HCT116 (cell line): ENCODE data around the gene ZNF750. TPM values are rescaled to one million over a fixed set of nuclear protein-coding genes. Genes with fewer than 3 reads are reported as not detected.

ENCODE experiments used
- ATAC-seq: fragments of 200-7000 bp; cut with Tn5 transposase; 2 replicates; pipeline ENCODE4 v1.9.1; 2020; ENCODE audit warnings: mild to moderate bottlenecking, moderate library complexity
- BruUV-seq: library from RNA; stranded (reverse); fragments of 400-500 nt; replicated peaks from 2 replicates; lab custom pipeline; 2021; lab: Mats Ljungman, UMichigan
- CTCF ChIA-PET: fragments of 300-600 bp; sonication (Branson Sonifier 250); formaldehyde crosslinking; loops from one replicate; lab custom pipeline; 2021; ENCODE audit warnings: antibody characterized with exemption; lab: Charles Lee
- POLR2A ChIA-PET: fragments of 300-600, 350-600 bp; sonication (Branson Sonifier 250); formaldehyde crosslinking; loops from one replicate; lab custom pipeline; 2021; ENCODE audit warnings: antibody characterized with exemption; lab: Charles Lee
- RAD21 ChIA-PET, 2 experiments: fragments of 300-600 bp; sonication (Branson Sonifier 250); formaldehyde crosslinking; loops; one replicate each; lab custom pipeline; 2023; ENCODE audit warnings: low total read pairs in 2 of 2; ENCODE audit not compliant: uncharacterized antibody in 2 of 2, unreplicated experiment in 2 of 2, low non-redundant PET in 1 of 2; lab: Charles Lee
- DNase-seq: peaks from one replicate; pipeline ENCODE4 v3.0.0-alpha.2; 2010; ENCODE audit warnings: low read depth, low spot score
- H2AFZ ChIP-seq: fragments of 200-600 bp; shearing (Covaris generic), sonication (generic); 2 replicates; pipeline ENCODE4 v1.6.1; 2017; ENCODE audit warnings: low read depth, mixed run types, mixed read lengths, antibody characterized with exemption, low read length; ENCODE audit not compliant: poor library complexity, severe bottlenecking
- H3K27ac ChIP-seq: 2 replicates; pipeline ENCODE4 v1.5.1; 2012; ENCODE audit warnings: low read depth, low read length
- H3K27me3 ChIP-seq: fragments of 200-600 bp; sonication (generic); 2 replicates; pipeline ENCODE4 v1.6.1; 2016; ENCODE audit warnings: mixed run types, low read length, mixed read lengths; ENCODE audit not compliant: insufficient read depth
- H3K36me3 ChIP-seq, 2 experiments: fragments of 200-500 bp in 1 of 2; fragments of 200-600 bp in 1 of 2; sonication (Bioruptor generic) in 1 of 2; sonication (generic) in 1 of 2; 2 replicates each; pipeline versions ENCODE4 v1.5.1 to v1.6.1; 2014 to 2016; ENCODE audit warnings: low read length in 2 of 2, inconsistent platforms in 1 of 2, mixed read lengths in 1 of 2, mixed run types in 1 of 2; ENCODE audit not compliant: insufficient read depth in 2 of 2, control insufficient read depth in 1 of 2
- H3K4me1 ChIP-seq, 2 experiments: fragments of 200-600 bp in 1 of 2; sonication (generic) in 1 of 2; 2 replicates each; pipeline versions ENCODE4 v1.5.1 to v1.6.1; 2012 to 2017; ENCODE audit warnings: low read length in 2 of 2, inconsistent platforms in 1 of 2, mild to moderate bottlenecking in 1 of 2, mixed read lengths in 1 of 2, mixed run types in 1 of 2, moderate library complexity in 1 of 2; ENCODE audit not compliant: insufficient read depth in 2 of 2, control insufficient read depth in 1 of 2
- H3K4me2 ChIP-seq: fragments of 200-600 bp; sonication (generic); 2 replicates; pipeline ENCODE4 v1.6.1; 2017; ENCODE audit warnings: mixed run types, low read length, mixed read lengths
- H3K4me3 ChIP-seq, 2 experiments: fragments of 200-600 bp in 1 of 2; sonication (generic) in 1 of 2; replicated peaks in 1 of 2; 2 replicates each; pipeline ENCODE4 v1.5.1; 2011 to 2016; ENCODE audit warnings: low read length in 2 of 2, control low read depth in 1 of 2, low read depth in 1 of 2, mild to moderate bottlenecking in 1 of 2, mixed read lengths in 1 of 2, mixed run types in 1 of 2
- H3K79me2 ChIP-seq: fragments of 200-600 bp; sonication (generic); 2 replicates; pipeline ENCODE4 v1.6.1; 2017; ENCODE audit warnings: mild to moderate bottlenecking, mixed run types, low read length, moderate library complexity, mixed read lengths; ENCODE audit not compliant: insufficient read depth
- H3K9ac ChIP-seq: fragments of 200-600 bp; sonication (generic); 2 replicates; pipeline ENCODE4 v1.6.1; 2016; ENCODE audit warnings: low read length, mixed read lengths
- H3K9me2 ChIP-seq: fragments of 200-600 bp; sonication (generic), shearing (Covaris generic); 2 replicates; pipeline ENCODE4 v1.6.1; 2017; ENCODE audit warnings: mixed run types, mild to moderate bottlenecking, moderate library complexity; ENCODE audit not compliant: insufficient read depth
- H3K9me3 ChIP-seq, 2 experiments: fragments of 200-500 bp in 1 of 2; fragments of 200-600 bp in 1 of 2; sonication (Bioruptor generic) in 1 of 2; sonication (generic) in 1 of 2; 2 replicates each; pipeline ENCODE4 v1.6.1; 2014 to 2017; ENCODE audit warnings: low read length in 2 of 2, mixed read lengths in 2 of 2, inconsistent platforms in 1 of 2, low read depth in 1 of 2, mild to moderate bottlenecking in 1 of 2, mixed run types in 1 of 2, moderate library complexity in 1 of 2; ENCODE audit not compliant: control insufficient read depth in 1 of 2, insufficient read depth in 1 of 2
- H4K20me1 ChIP-seq: fragments of 200-600 bp; sonication (generic), shearing (Covaris generic); 2 replicates; pipeline ENCODE4 v1.6.1; 2017; ENCODE audit warnings: mixed run types, mild to moderate bottlenecking, moderate library complexity; ENCODE audit not compliant: insufficient read depth
- ATF3 ChIP-seq: IDR thresholded peaks from 2 replicates; pipeline ENCODE4 v1.6.1; 2012
- CTCF ChIP-seq, 3 experiments: fragments of 200-600 bp in 1 of 3; sonication (generic) in 1 of 3; IDR thresholded peaks in 2 of 3; conservative IDR thresholded peaks in 1 of 3; 2 replicates each; pipeline ENCODE4 v1.5.1; 2012 to 2017; ENCODE audit warnings: low read depth in 2 of 3, low read length in 2 of 3, antibody characterized with exemption in 1 of 3, borderline replicate concordance in 1 of 3, control low read depth in 1 of 3, mild to moderate bottlenecking in 1 of 3, mixed read lengths in 1 of 3, mixed run types in 1 of 3, moderate library complexity in 1 of 3; ENCODE audit not compliant: insufficient read depth in 1 of 3
- EZH2 ChIP-seq: fragments of 200-600 bp; sonication (generic); IDR thresholded peaks from 2 replicates; pipeline ENCODE4 v1.6.1; 2017; ENCODE audit warnings: antibody characterized with exemption, mixed run types
- EZH2phosphoT487 ChIP-seq: fragments of 200-600 bp; IDR thresholded peaks from 2 replicates; pipeline ENCODE4 v1.6.1; 2018; ENCODE audit warnings: antibody characterized with exemption, borderline replicate concordance
- FOSL1 ChIP-seq: IDR thresholded peaks from 2 replicates; pipeline ENCODE4 v1.6.1; 2012; ENCODE audit warnings: low read depth
- JUND ChIP-seq: IDR thresholded peaks from 2 replicates; pipeline ENCODE4 v1.6.1; 2012
- MAX ChIP-seq: IDR thresholded peaks from 2 replicates; pipeline ENCODE4 v1.6.1; 2012
- POLR2AphosphoS5 ChIP-seq: IDR thresholded peaks from 2 replicates; pipeline ENCODE4 v1.6.1; 2011; ENCODE audit warnings: mild to moderate bottlenecking, low read depth, low read length, moderate library complexity
- REST ChIP-seq: IDR thresholded peaks from 2 replicates; pipeline ENCODE4 v1.6.1; 2012; ENCODE audit warnings: low read depth
- SIN3A ChIP-seq: IDR thresholded peaks from 2 replicates; pipeline ENCODE4 v1.6.1; 2012; ENCODE audit warnings: low read depth
- SP1 ChIP-seq: IDR thresholded peaks from 2 replicates; pipeline ENCODE4 v1.6.1; 2012; ENCODE audit warnings: low read depth
- SRF ChIP-seq: IDR thresholded peaks from 2 replicates; pipeline ENCODE4 v1.6.1; 2012; ENCODE audit warnings: low read depth
- TCF7L2 ChIP-seq: IDR thresholded peaks from 2 replicates; pipeline ENCODE4 v1.7.0; 2011; ENCODE audit warnings: borderline replicate concordance, inconsistent platforms; ENCODE audit not compliant: insufficient read depth, insufficient read length; ENCODE audit errors: extremely low read depth
- ZBTB33 ChIP-seq: IDR thresholded peaks from 2 replicates; pipeline ENCODE4 v1.6.1; 2011; ENCODE audit warnings: mild to moderate bottlenecking, low read length, moderate library complexity; ENCODE audit not compliant: insufficient replicate concordance; ENCODE audit errors: extremely low read depth
- ZFX ChIP-seq: fragments of 450-650 bp; IDR thresholded peaks from 2 replicates; pipeline ENCODE4 v1.6.1; 2017
- ZNF274 ChIP-seq: fragments of 200-500 bp; sonication (Bioruptor generic); IDR thresholded peaks from 2 replicates; pipeline ENCODE4 v1.6.1; 2014; ENCODE audit warnings: mild to moderate bottlenecking, low read depth, low read length, inconsistent platforms
- intact Hi-C: fragments of 100-400 bp; cut with micrococcal nuclease; formaldehyde crosslinking; loops from 2 replicates; pipeline ENCODE4 v1.10.0; 2022
- total RNA-seq: library from RNA; stranded (reverse); gene quantifications from one replicate; pipeline ENCODE4 v1.2.1, GENCODE V29; 2021; ENCODE audit not compliant: unreplicated experiment

Gene ZNF750
- total RNA-seq, 1 experiment from 2014 or later = not detected

GRCh38 chr17:82887255-82888164, 47.7 kb upstream of the ZNF750 start:
- peaks cover 0 to 5% of the 10 kb centered on the region in 2 experiments; a peak in 1 of 4 replicates for H3K36me3 ChIP-seq
- DNase-seq = no peak
- no peak overlapping the region for H3K27ac ChIP-seq
- ChIA-PET POLR2A (no interaction called here), CTCF (no interaction called here), RAD21 (no interaction called here)
- H3K9ac ChIP-seq = no peak overlapping the region
- no peak overlapping the region for H3K4me2 ChIP-seq
- no peak overlapping the region for H2AFZ ChIP-seq
- no peak for ATAC-seq
- no peaks in the 10 kb centered on the region for H3K9me2 ChIP-seq
- H3K4me3 ChIP-seq = no peak overlapping the region
- peaks cover 21 to 34% of the 10 kb centered on the region in 2 experiments for H3K4me1 ChIP-seq
- intact Hi-C loops = no loop called here
- no peak for TF ChIP-seq FOSL1
- no peak for TF ChIP-seq MAX
- TF ChIP-seq JUND = no peak
- TF ChIP-seq REST = no peak
- TF ChIP-seq ZNF274 = no peak
- TF ChIP-seq EZH2 = no peak
- no peak for TF ChIP-seq SP1
- TF ChIP-seq TCF7L2 = no peak
- TF ChIP-seq EZH2phosphoT487 = no peak
- TF ChIP-seq SIN3A = no peak
- TF ChIP-seq ZBTB33 = no peak
- no peak for TF ChIP-seq CTCF (IDR thresholded peaks at IDR 0.05 in 2 of 3, conservative IDR thresholded peaks at IDR 0.05 in 1 of 3; ENCODE audit: borderline replicate concordance in 1 of 3, insufficient read depth in 1 of 3, low read depth in 2 of 3, low read length in 2 of 3)
- no peak for TF ChIP-seq POLR2AphosphoS5
- no peak for TF ChIP-seq ATF3
- no peak for TF ChIP-seq SRF
- TF ChIP-seq ZFX = no peak; the same call in 1 of the 2 replicates
- H4K20me1 ChIP-seq = 0 out of 2 replicates have a peak, but pooled peaks cover 3% of the 10 kb centered on the region
- H3K79me2 ChIP-seq = peaks cover 8% of the 10 kb centered on the region; the same call in 1 of the 2 replicates
- BruUV-seq = no TSS peak
- H3K27me3 ChIP-seq = no peaks in the 10 kb centered on the region
- H3K9me3 ChIP-seq = no peaks in the 10 kb centered on the region
